Type B pancreatic cell (in vitro differentiated cells): ENCODE results near the gene NPW. TPM values are rescaled to one million over a fixed set of nuclear protein-coding genes. Genes with fewer than 3 reads are reported as not detected.
A peak's percentile ranks its signal among the peaks of the same experiment; 100 is the strongest.

ENCODE experiments used
- DNase-seq: peaks from one replicate; pipeline ENCODE4 v3.0.0; 2021; ENCODE audit warnings: mixed read lengths; ENCODE audit not compliant: unreplicated experiment; ENCODE audit errors: extremely low spot score
- H3K27ac Mint-ChIP-seq: 2 replicates; pipeline ENCODE4 v1.8.0; 2021; ENCODE audit warnings: mild to moderate bottlenecking, mixed read lengths
- H3K27me3 Mint-ChIP-seq: 2 replicates; pipeline ENCODE4 v1.8.0; 2021; ENCODE audit warnings: mixed read lengths
- H3K36me3 Mint-ChIP-seq: 2 replicates; pipeline ENCODE4 v1.8.0; 2021; ENCODE audit warnings: mixed read lengths
- H3K4me1 Mint-ChIP-seq: one replicate; pipeline ENCODE4 v1.8.0; 2021; ENCODE audit warnings: mixed read lengths; ENCODE audit not compliant: unreplicated experiment
- H3K4me3 Mint-ChIP-seq: 2 replicates; pipeline ENCODE4 v1.8.0; 2021; ENCODE audit warnings: mild to moderate bottlenecking, mixed read lengths
- H3K9me3 Mint-ChIP-seq: 2 replicates; pipeline ENCODE4 v1.8.0; 2021; ENCODE audit warnings: mixed read lengths
- CTCF ChIP-seq: fragments of 200-600 bp; sonication (generic); conservative IDR thresholded peaks from 2 replicates; pipeline ENCODE4 v1.5.0; 2021; ENCODE audit warnings: antibody characterized with exemption, mild to moderate bottlenecking
- total RNA-seq: library from RNA; stranded (reverse); gene quantifications from 2 replicates; pipeline ENCODE4 v1.2.1, GENCODE V29; 2021; ENCODE audit warnings: low replicate concordance

Gene NPW
- total RNA-seq, 1 donor from 2014 or later: 4.7 TPM

DNA sequence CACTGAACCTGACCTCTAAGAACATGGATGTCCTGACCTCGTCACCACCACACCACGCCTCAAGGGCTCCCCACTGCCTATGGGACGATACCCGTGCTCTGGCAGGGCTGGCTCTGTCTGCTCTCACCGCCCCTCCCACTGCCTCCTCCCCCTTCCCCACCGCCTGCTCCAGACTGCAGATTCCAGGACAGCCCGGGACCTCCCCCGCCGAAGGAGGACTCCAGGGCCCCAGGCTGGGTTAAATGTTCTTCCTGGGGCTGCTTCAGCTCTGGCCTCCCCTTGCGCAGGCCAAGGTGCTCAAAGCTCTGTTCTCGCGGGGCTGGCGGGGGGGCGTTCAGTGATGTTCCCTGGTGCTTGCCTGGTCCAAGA is 3.1 kb downstream of the NPW start:
- H3K36me3 Mint-ChIP-seq: no peaks in the 10 kb centered on the region
- H3K9me3 Mint-ChIP-seq: no peaks in the 10 kb centered on the region
- no peak for TF ChIP-seq CTCF
- H3K4me3 Mint-ChIP-seq: peak overlapping the region; percentile 80
- DNase-seq: no peak
- H3K27ac Mint-ChIP-seq: peak overlapping the region; percentile 81
- H3K27me3 Mint-ChIP-seq: peaks cover 48% of the 10 kb centered on the region
- H3K4me1 Mint-ChIP-seq: peaks cover 19% of the 10 kb centered on the region

DNA sequence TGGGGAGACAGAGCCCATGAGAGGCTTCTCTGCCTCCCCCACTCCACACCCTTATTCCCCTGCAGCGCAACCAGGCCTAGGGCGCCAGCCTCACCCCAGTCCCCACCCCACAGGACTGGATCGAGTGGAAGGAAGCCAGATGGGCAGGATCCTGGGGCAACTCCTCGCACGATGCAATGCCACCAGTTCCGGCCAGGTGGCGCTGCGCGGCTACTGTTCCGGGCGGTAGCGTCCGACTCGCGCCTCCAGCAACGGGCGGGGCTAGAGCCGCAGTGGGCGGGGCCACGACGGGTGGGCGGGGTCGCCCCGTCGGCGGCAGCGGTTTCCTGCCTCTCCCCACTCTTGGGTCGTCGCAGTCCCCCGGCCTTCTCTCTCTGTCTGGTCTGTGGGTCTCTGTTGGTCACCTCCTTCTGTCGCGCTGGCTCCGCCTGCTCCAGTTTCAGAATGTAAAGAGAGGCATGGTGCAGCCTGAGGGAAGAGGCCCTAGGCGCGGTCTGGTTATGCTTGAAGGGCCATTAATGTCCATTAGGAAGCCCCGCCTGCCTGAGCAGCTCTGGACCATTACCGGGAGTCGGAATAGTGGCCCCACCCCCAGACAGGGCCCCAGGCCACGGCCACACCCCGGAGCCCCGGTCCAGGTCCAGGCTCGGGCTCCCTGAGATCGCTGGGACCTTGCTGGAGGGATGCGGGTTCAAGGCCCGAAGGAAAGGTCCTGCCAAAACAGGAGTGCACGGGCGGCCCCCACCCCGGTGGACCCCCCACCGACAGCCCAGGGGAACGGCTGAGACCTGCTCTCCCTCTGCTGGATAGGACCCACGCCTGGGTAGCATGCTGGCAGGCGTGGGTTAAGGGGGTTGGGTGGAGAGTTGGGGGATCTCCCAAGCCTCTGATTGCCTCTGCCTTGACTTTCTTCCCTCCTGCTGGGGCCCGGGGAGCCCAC is 3.8 kb downstream of the NPW start:
- Mint-ChIP-seq H3K36me3 (no peaks in the 10 kb centered on the region), H3K27me3 (peaks cover 45% of the 10 kb centered on the region), H3K9me3 (no peaks in the 10 kb centered on the region), H3K4me3 (peak overlapping the region; percentile 86), H3K4me1 (peaks cover 19% of the 10 kb centered on the region), H3K27ac (peak overlapping the region; percentile 81)
- peak; percentile 98 for DNase-seq
- TF ChIP-seq CTCF: peak; percentile 98

- Mint-ChIP-seq H3K4me3 (peak overlapping the region; percentile 53), H3K27ac (no peak overlapping the region), H3K36me3 (no peaks in the 10 kb centered on the region), H3K4me1 (peaks cover 19% of the 10 kb centered on the region), H3K9me3 (no peaks in the 10 kb centered on the region), H3K27me3 (peaks cover 43% of the 10 kb centered on the region)
- no peak for DNase-seq
- TF ChIP-seq CTCF: no peak
Measured at GRCh38 chr16:2024032-2024420, 4.4 kb downstream of the NPW start.

DNA sequence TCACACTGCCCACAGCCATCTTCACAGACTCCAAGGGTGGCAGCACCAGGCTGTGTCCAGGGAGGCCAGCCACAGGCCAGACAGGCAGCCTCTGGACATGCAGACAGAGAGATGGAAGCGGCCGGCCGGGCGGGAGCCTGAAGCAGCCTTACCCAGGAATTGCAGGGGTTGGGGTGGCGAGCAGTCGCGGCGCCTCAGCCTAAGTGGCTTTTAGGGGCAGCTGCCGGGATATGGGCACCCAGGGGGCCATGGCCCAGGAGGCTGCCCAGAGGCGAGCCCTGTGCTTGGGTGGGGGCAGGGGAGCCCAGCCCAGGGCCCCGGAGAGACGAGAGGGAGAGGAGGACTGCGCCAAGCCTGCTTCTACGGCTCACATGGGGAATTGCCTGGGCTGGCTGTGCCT is 5.7 kb downstream of the NPW start:
- no peak for DNase-seq
- H3K27me3 Mint-ChIP-seq: peaks cover 39% of the 10 kb centered on the region
- no peaks in the 10 kb centered on the region for H3K36me3 Mint-ChIP-seq

GRCh38 chr16:2025878-2026460 is 6.4 kb downstream of the NPW start:
- no peak for TF ChIP-seq CTCF
- no peak for DNase-seq
- Mint-ChIP-seq H3K4me3 (peak overlapping the region; percentile 80), H3K27me3 (peaks cover 32% of the 10 kb centered on the region), H3K27ac (peak overlapping the region; percentile 31), H3K36me3 (no peaks in the 10 kb centered on the region), H3K9me3 (no peaks in the 10 kb centered on the region), H3K4me1 (peaks cover 19% of the 10 kb centered on the region)

More for the DNA sequence above, 5.7 kb downstream of the NPW start:
- Mint-ChIP-seq H3K4me1 (peaks cover 19% of the 10 kb centered on the region), H3K4me3 (peak overlapping the region; percentile 80), H3K27ac (no peak overlapping the region), H3K9me3 (no peaks in the 10 kb centered on the region)
- no peak for TF ChIP-seq CTCF
